Astrocyte of the cerebellum (primary cell): Measurements from ENCODE around the gene EPHX1.
"Not testable (repeated sequence)": the region's sequence is repeated elsewhere in the genome, so short reads cannot be mapped to it uniquely, and the experiment has no call there.

Source experiments
- DNase-seq: peaks from one replicate; pipeline ENCODE4 v3.0.0-alpha.2; 2011; ENCODE audit warnings: low read depth
- H3K4me3 ChIP-seq: 2 replicates; pipeline ENCODE4 v1.5.1; 2011; ENCODE audit warnings: mild to moderate bottlenecking, low read depth, low read length, moderate library complexity
- CTCF ChIP-seq: IDR thresholded peaks from 2 replicates; pipeline ENCODE4 v1.5.1; 2012; ENCODE audit warnings: low read length, low read depth, moderate library complexity, mild to moderate bottlenecking; ENCODE audit errors: missing control alignments
- in situ Hi-C: cut with HindIII; loops from 2 replicates; pipeline ENCODE4 v1.10.0; 2017; ENCODE audit warnings: low sequenced_read_pairs

EPHX1 gene

GRCh38 chr1:225809842-225810578, at the start of gene EPHX1:
EPHX1 (plus strand) TSS chr1:225810124; CDS start chr1:225828730, 18,606 bp downstream.
- in situ Hi-C loops: no loop called here
- DNase-seq: peak; percentile 66
- TF ChIP-seq CTCF: peak; percentile 24
- peak within 1 kb of the TSS; percentile 64 for H3K4me3 ChIP-seq

GRCh38 chr1:225760531-225760930, 49.4 kb upstream of the EPHX1 start:
- in situ Hi-C loops: no loop called here
- no peak for DNase-seq
- H3K4me3 ChIP-seq: no peak overlapping the region
- no peak for TF ChIP-seq CTCF

- DNase-seq, in situ Hi-C loops, H3K4me3 ChIP-seq: not testable (repeated sequence)
Observed at GRCh38 chr1:225761395-225761794, 48.5 kb upstream of the EPHX1 start.

DNA sequence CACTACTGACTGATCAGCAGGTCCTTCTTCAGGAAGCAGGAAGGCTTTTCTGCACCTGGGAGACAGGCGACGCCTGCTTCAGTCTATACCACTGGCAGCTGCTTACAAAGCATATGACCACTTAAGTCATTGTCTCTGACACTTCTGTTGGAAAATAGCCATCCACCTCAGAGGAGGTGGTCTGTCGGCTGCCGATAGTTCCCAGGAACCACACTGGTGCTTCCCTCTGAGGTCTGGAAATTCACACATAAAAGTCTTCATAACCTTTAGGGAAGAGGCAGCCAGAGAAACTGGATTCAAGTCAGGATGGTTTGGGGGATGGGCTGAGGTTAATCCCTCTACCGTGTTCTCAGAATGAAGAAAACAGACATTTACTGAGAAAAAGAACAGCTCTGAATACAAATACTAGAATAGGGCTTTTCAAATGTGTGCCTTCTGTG, 47.9 kb upstream of the EPHX1 start:
- no peak for DNase-seq
- no peak for TF ChIP-seq CTCF
- H3K4me3 ChIP-seq: no peak overlapping the region
- in situ Hi-C loops: no loop called here

- no peak overlapping the region for H3K4me3 ChIP-seq
- no peak for TF ChIP-seq CTCF
- no peak for DNase-seq
- in situ Hi-C loops: no loop called here
Observed at GRCh38 chr1:225762444-225762843, 47.5 kb upstream of the EPHX1 start.

GRCh38 chr1:225763716-225764548, 46.0 kb upstream of the EPHX1 start:
- in situ Hi-C loops: no loop called here
- H3K4me3 ChIP-seq: no peak overlapping the region
- DNase-seq: no peak
- no peak for TF ChIP-seq CTCF
